OCI-LY3 (cell line): ENCODE data around the gene NRG3.

Experiments
- EZH2phosphoT487 ChIP-seq: fragments of 200-600 bp; shearing (Covaris generic); IDR thresholded peaks from 2 replicates; pipeline ENCODE4 v1.6.1; 2018; ENCODE audit warnings: antibody characterized with exemption, mixed run types, low read depth
- TF ChIP-seq, protein P1 (sequence below): fragments of 200-600, 300-600 bp; sonication (generic); IDR thresholded peaks from 2 replicates; pipeline ENCODE4 v1.5.1; 2014; ENCODE audit warnings: antibody characterized with exemption, low read length, low read depth

DNA sequence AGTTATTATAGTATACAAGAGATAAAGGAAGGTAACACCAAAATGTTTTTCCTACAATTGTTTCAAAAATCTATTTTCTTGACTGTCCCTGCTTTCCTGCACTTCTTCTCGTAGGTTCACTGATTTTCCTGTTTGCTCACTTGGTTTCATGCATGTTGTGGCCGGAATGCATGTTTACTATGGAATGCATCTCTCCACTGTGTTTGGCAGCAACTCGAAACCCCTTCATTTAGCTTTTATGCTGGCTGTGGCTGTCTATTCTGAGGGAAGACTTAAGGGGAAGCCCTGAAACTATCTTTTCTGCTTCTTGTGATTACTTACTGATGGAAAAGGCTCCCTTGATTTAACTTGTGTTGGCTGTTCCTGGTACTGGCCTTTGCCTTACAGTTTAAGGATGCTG lies 120.3 kb downstream of the NRG3 start:
- TF ChIP-seq, protein P1, sequence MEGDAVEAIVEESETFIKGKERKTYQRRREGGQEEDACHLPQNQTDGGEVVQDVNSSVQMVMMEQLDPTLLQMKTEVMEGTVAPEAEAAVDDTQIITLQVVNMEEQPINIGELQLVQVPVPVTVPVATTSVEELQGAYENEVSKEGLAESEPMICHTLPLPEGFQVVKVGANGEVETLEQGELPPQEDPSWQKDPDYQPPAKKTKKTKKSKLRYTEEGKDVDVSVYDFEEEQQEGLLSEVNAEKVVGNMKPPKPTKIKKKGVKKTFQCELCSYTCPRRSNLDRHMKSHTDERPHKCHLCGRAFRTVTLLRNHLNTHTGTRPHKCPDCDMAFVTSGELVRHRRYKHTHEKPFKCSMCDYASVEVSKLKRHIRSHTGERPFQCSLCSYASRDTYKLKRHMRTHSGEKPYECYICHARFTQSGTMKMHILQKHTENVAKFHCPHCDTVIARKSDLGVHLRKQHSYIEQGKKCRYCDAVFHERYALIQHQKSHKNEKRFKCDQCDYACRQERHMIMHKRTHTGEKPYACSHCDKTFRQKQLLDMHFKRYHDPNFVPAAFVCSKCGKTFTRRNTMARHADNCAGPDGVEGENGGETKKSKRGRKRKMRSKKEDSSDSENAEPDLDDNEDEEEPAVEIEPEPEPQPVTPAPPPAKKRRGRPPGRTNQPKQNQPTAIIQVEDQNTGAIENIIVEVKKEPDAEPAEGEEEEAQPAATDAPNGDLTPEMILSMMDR = no peak
- TF ChIP-seq EZH2phosphoT487 = no peak
